Kidney epithelial cell (primary cell): ENCODE data around the gene GRID1. TPM values are rescaled to one million over a fixed set of nuclear protein-coding genes. Genes with fewer than 3 reads are reported as not detected.

Experiments
- DNase-seq: peaks from one replicate; pipeline ENCODE4 v3.0.0-alpha.2; 2010; ENCODE audit warnings: low read depth
- H3K27me3 ChIP-seq: 2 replicates; pipeline ENCODE4 v1.6.0; 2011; ENCODE audit warnings: low read length; ENCODE audit not compliant: control insufficient read depth, insufficient read depth
- H3K36me3 ChIP-seq: 2 replicates; pipeline ENCODE4 v1.5.1; 2011; ENCODE audit warnings: low read length; ENCODE audit not compliant: control insufficient read depth, insufficient read depth
- H3K4me3 ChIP-seq: 2 replicates; pipeline ENCODE4 v1.5.1; 2011; ENCODE audit warnings: low read depth, mild to moderate bottlenecking, control low read depth, low read length
- total RNA-seq: library from RNA; depleted of rRNA; stranded (reverse); fragments of >200 nt; gene quantifications from 2 replicates; pipeline ENCODE4 v1.2.3, GENCODE V29; 2015
- TF ChIP-seq, protein P1 (sequence below): IDR thresholded peaks from 2 replicates; pipeline ENCODE4 v1.5.1; 2011; ENCODE audit warnings: mild to moderate bottlenecking, moderate library complexity, low read length, control low read depth, inconsistent platforms; ENCODE audit not compliant: insufficient read depth, poor library complexity, severe bottlenecking

Gene GRID1
- total RNA-seq, 1 donor from 2014 or later = 0.33 TPM

DNA sequence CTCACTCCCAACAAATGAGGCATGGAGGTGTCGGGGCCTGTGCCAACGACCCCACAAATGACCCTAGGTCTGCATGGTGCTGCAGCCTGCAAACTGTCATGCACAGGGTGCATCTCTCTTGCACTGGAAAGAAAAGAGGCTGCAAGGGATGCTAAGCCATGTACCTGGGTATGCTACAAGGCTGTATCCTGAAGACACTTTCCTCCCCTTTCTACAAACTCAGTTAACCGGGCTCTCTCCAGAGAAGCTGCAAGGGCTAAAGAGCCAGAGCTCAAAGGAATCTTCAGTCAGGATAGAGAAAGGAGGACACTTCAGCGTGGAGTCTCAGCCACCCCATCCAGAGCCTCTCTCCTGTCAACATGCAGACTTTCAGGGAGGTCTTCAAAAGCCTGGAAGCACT, 449.0 kb downstream of the GRID1 start:
- peaks cover 3% of the 10 kb centered on the region for H3K27me3 ChIP-seq
- TF ChIP-seq, protein P1, sequence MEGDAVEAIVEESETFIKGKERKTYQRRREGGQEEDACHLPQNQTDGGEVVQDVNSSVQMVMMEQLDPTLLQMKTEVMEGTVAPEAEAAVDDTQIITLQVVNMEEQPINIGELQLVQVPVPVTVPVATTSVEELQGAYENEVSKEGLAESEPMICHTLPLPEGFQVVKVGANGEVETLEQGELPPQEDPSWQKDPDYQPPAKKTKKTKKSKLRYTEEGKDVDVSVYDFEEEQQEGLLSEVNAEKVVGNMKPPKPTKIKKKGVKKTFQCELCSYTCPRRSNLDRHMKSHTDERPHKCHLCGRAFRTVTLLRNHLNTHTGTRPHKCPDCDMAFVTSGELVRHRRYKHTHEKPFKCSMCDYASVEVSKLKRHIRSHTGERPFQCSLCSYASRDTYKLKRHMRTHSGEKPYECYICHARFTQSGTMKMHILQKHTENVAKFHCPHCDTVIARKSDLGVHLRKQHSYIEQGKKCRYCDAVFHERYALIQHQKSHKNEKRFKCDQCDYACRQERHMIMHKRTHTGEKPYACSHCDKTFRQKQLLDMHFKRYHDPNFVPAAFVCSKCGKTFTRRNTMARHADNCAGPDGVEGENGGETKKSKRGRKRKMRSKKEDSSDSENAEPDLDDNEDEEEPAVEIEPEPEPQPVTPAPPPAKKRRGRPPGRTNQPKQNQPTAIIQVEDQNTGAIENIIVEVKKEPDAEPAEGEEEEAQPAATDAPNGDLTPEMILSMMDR = no peak
- no peaks in the 10 kb centered on the region for H3K36me3 ChIP-seq
- no peak overlapping the region for H3K4me3 ChIP-seq
- no peak for DNase-seq

DNA sequence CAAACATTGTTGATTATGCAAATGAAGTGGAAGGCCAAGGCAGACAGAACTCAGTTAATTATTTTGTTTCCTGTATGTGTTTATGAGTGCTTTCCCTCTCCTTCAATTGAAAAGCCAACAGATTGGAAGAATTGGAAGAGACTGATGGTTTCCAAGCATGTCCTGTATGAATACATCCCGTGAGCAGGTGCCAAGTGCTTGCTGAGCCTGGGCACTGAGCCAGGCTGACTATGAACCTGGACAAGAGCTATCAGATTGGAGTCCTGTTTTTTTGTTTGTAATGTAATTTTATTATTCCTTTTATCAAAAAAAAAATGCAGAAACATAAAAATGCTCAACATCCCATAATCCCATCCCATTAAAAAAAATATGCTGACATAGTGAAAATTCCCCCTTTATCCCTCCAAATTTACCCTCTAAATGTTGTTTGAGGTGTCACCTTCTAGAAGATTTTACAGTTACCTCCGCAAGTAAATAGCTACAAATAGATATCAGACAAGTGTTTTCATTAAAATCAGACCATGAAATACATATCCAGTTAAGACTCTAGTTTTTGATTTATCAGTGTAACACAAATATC, 449.5 kb downstream of the GRID1 start:
- DNase-seq = no peak
- no peak overlapping the region for H3K4me3 ChIP-seq
- TF ChIP-seq, protein P1 = no peak
- H3K27me3 ChIP-seq = peaks cover 3% of the 10 kb centered on the region
- no peaks in the 10 kb centered on the region for H3K36me3 ChIP-seq

DNA sequence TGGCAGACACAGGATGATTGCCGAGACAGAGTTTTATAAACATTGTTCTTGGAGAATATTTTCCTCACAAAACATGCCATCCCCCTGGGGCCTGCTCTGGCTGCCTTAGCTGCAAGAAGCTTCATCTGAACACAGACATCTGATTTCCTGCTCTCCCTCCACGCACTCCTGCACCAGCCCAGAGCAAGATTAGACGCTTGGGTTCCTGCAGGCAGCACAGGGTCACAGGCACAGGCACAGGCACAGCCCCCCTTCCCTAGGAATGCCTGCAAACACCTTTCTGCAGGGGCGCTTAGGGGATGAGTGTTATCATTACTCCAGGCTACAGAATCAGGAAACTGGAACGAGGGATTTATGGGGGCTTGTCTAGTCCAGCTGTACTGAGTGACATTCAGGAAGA, 450.3 kb downstream of the GRID1 start:
- TF ChIP-seq, protein P1 = no peak
- Histone ChIP-seq H3K27me3 (peaks cover 3% of the 10 kb centered on the region), H3K36me3 (no peaks in the 10 kb centered on the region), H3K4me3 (no peak overlapping the region)
- no peak for DNase-seq

DNA sequence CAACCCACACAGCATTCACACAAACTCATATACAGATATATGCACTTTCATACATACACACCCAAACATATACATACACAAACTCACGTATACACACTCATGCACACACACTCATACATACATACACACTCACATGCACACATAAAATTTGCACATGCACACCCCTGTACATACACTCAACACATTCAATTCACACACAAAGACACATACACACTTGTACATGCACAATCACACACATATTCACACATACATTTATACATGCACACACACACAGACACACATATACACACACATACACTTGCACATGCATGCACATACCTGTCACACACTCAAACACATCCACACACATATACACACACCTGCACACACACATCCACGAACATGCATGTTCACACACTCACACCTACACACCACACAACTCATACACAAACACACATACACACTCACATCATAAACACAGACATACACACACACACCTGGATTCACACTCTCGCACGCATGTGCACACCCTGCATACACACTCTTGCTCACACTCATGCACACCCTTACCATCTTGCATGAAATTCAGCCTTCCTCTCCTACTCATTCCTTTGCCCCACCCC, 451.2 kb downstream of the GRID1 start:
- Histone ChIP-seq H3K36me3 (no peaks in the 10 kb centered on the region), H3K4me3 (no peak overlapping the region), H3K27me3 (peaks cover 3% of the 10 kb centered on the region)
- no peak for DNase-seq
- TF ChIP-seq, protein P1 = no peak

DNA sequence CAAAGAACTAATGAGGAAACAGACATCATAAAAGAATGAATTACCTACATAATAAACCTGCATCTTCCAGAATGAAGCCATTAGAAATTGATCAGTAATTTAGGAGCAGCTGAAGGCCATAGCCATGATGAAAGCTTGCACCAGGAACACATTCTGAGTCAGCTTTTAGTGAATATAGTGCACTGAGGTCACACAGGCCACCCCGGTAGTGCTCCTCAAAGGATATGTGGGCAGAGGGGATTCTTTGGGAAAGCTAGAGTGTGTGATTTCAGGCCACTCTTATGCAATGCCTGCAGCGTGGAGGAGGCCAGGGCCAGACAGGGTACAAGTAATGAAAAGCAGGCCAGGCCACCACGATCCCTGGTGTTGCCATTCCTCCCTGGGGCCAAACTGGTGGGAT, 451.9 kb downstream of the GRID1 start:
- TF ChIP-seq, protein P1 = no peak
- Histone ChIP-seq H3K27me3 (peaks cover 3% of the 10 kb centered on the region), H3K4me3 (no peak overlapping the region), H3K36me3 (no peaks in the 10 kb centered on the region)
- no peak for DNase-seq

DNA sequence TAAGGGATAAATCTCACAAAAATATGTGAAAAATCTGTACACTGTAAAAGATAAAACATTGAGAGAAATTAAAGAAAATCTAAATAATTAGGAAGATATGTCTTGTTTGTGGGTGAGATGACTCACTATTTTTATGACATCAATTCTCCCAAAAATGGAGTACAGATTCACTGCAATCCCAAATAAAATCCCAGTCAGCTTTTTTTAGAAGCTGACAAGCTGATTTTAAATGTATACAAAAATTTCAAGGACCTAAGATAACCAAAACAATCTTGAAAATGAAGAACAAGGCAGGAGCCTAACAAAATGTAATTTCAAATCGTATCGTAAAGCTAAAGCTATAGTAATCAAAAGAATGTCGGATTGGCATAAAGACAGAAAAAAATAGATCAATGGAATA, 458.1 kb downstream of the GRID1 start:
- no peak for DNase-seq
- H3K36me3 ChIP-seq = no peaks in the 10 kb centered on the region
- TF ChIP-seq, protein P1 = no peak
- no peaks in the 10 kb centered on the region for H3K27me3 ChIP-seq
- H3K4me3 ChIP-seq = no peak overlapping the region
